HCT116 (cell line): ENCODE results near the gene ARHGAP29. TPM values are rescaled to one million over a fixed set of nuclear protein-coding genes. Genes with fewer than 3 reads are reported as not detected.

Source experiments
- ATAC-seq: fragments of 200-7000 bp; cut with Tn5 transposase; 2 replicates; pipeline ENCODE4 v1.9.1; 2020; ENCODE audit warnings: mild to moderate bottlenecking, moderate library complexity
- BruUV-seq: library from RNA; stranded (reverse); fragments of 400-500 nt; replicated peaks from 2 replicates; lab custom pipeline; 2021; lab: Mats Ljungman, UMichigan
- CTCF ChIA-PET: fragments of 300-600 bp; sonication (Branson Sonifier 250); formaldehyde crosslinking; loops from one replicate; lab custom pipeline; 2021; ENCODE audit warnings: antibody characterized with exemption; lab: Charles Lee
- POLR2A ChIA-PET: fragments of 300-600, 350-600 bp; sonication (Branson Sonifier 250); formaldehyde crosslinking; loops from one replicate; lab custom pipeline; 2021; ENCODE audit warnings: antibody characterized with exemption; lab: Charles Lee
- RAD21 ChIA-PET, 2 experiments: fragments of 300-600 bp; sonication (Branson Sonifier 250); formaldehyde crosslinking; loops; one replicate each; lab custom pipeline; 2023; ENCODE audit warnings: low total read pairs in 2 of 2; ENCODE audit not compliant: uncharacterized antibody in 2 of 2, unreplicated experiment in 2 of 2, low non-redundant PET in 1 of 2; lab: Charles Lee
- DNase-seq: peaks from one replicate; pipeline ENCODE4 v3.0.0-alpha.2; 2010; ENCODE audit warnings: low read depth, low spot score
- H2AFZ ChIP-seq: fragments of 200-600 bp; shearing (Covaris generic), sonication (generic); 2 replicates; pipeline ENCODE4 v1.6.1; 2017; ENCODE audit warnings: low read depth, mixed run types, mixed read lengths, antibody characterized with exemption, low read length; ENCODE audit not compliant: poor library complexity, severe bottlenecking
- H3K27ac ChIP-seq: 2 replicates; pipeline ENCODE4 v1.5.1; 2012; ENCODE audit warnings: low read depth, low read length
- H3K27me3 ChIP-seq: fragments of 200-600 bp; sonication (generic); 2 replicates; pipeline ENCODE4 v1.6.1; 2016; ENCODE audit warnings: mixed run types, low read length, mixed read lengths; ENCODE audit not compliant: insufficient read depth
- H3K36me3 ChIP-seq, 2 experiments: fragments of 200-500 bp in 1 of 2; fragments of 200-600 bp in 1 of 2; sonication (Bioruptor generic) in 1 of 2; sonication (generic) in 1 of 2; 2 replicates each; pipeline versions ENCODE4 v1.5.1 to v1.6.1; 2014 to 2016; ENCODE audit warnings: low read length in 2 of 2, inconsistent platforms in 1 of 2, mixed read lengths in 1 of 2, mixed run types in 1 of 2; ENCODE audit not compliant: insufficient read depth in 2 of 2, control insufficient read depth in 1 of 2
- H3K4me1 ChIP-seq, 2 experiments: fragments of 200-600 bp in 1 of 2; sonication (generic) in 1 of 2; 2 replicates each; pipeline versions ENCODE4 v1.5.1 to v1.6.1; 2012 to 2017; ENCODE audit warnings: low read length in 2 of 2, inconsistent platforms in 1 of 2, mild to moderate bottlenecking in 1 of 2, mixed read lengths in 1 of 2, mixed run types in 1 of 2, moderate library complexity in 1 of 2; ENCODE audit not compliant: insufficient read depth in 2 of 2, control insufficient read depth in 1 of 2
- H3K4me2 ChIP-seq: fragments of 200-600 bp; sonication (generic); 2 replicates; pipeline ENCODE4 v1.6.1; 2017; ENCODE audit warnings: mixed run types, low read length, mixed read lengths
- H3K4me3 ChIP-seq, 2 experiments: fragments of 200-600 bp in 1 of 2; sonication (generic) in 1 of 2; replicated peaks in 1 of 2; 2 replicates each; pipeline ENCODE4 v1.5.1; 2011 to 2016; ENCODE audit warnings: low read length in 2 of 2, control low read depth in 1 of 2, low read depth in 1 of 2, mild to moderate bottlenecking in 1 of 2, mixed read lengths in 1 of 2, mixed run types in 1 of 2
- H3K79me2 ChIP-seq: fragments of 200-600 bp; sonication (generic); 2 replicates; pipeline ENCODE4 v1.6.1; 2017; ENCODE audit warnings: mild to moderate bottlenecking, mixed run types, low read length, moderate library complexity, mixed read lengths; ENCODE audit not compliant: insufficient read depth
- H3K9ac ChIP-seq: fragments of 200-600 bp; sonication (generic); 2 replicates; pipeline ENCODE4 v1.6.1; 2016; ENCODE audit warnings: low read length, mixed read lengths
- H3K9me2 ChIP-seq: fragments of 200-600 bp; sonication (generic), shearing (Covaris generic); 2 replicates; pipeline ENCODE4 v1.6.1; 2017; ENCODE audit warnings: mixed run types, mild to moderate bottlenecking, moderate library complexity; ENCODE audit not compliant: insufficient read depth
- H3K9me3 ChIP-seq, 2 experiments: fragments of 200-500 bp in 1 of 2; fragments of 200-600 bp in 1 of 2; sonication (Bioruptor generic) in 1 of 2; sonication (generic) in 1 of 2; 2 replicates each; pipeline ENCODE4 v1.6.1; 2014 to 2017; ENCODE audit warnings: low read length in 2 of 2, mixed read lengths in 2 of 2, inconsistent platforms in 1 of 2, low read depth in 1 of 2, mild to moderate bottlenecking in 1 of 2, mixed run types in 1 of 2, moderate library complexity in 1 of 2; ENCODE audit not compliant: control insufficient read depth in 1 of 2, insufficient read depth in 1 of 2
- H4K20me1 ChIP-seq: fragments of 200-600 bp; sonication (generic), shearing (Covaris generic); 2 replicates; pipeline ENCODE4 v1.6.1; 2017; ENCODE audit warnings: mixed run types, mild to moderate bottlenecking, moderate library complexity; ENCODE audit not compliant: insufficient read depth
- CBX3 ChIP-seq: IDR thresholded peaks from 2 replicates; pipeline ENCODE4 v1.6.1; 2012; ENCODE audit warnings: low read depth
- CEBPB ChIP-seq: IDR thresholded peaks from 2 replicates; pipeline ENCODE4 v1.6.1; 2012; ENCODE audit warnings: low read depth
- EZH2 ChIP-seq: fragments of 200-600 bp; sonication (generic); IDR thresholded peaks from 2 replicates; pipeline ENCODE4 v1.6.1; 2017; ENCODE audit warnings: antibody characterized with exemption, mixed run types
- POLR2AphosphoS5 ChIP-seq: IDR thresholded peaks from 2 replicates; pipeline ENCODE4 v1.6.1; 2011; ENCODE audit warnings: mild to moderate bottlenecking, low read depth, low read length, moderate library complexity
- RAD21 ChIP-seq: IDR thresholded peaks from 2 replicates; pipeline ENCODE4 v1.6.1; 2012; ENCODE audit warnings: low read depth, mild to moderate bottlenecking
- SIN3A ChIP-seq: IDR thresholded peaks from 2 replicates; pipeline ENCODE4 v1.6.1; 2012; ENCODE audit warnings: low read depth
- intact Hi-C: fragments of 100-400 bp; cut with micrococcal nuclease; formaldehyde crosslinking; loops from 2 replicates; pipeline ENCODE4 v1.10.0; 2022
- total RNA-seq: library from RNA; stranded (reverse); gene quantifications from one replicate; pipeline ENCODE4 v1.2.1, GENCODE V29; 2021; ENCODE audit not compliant: unreplicated experiment

The ARHGAP29 gene
- total RNA-seq, 1 experiment from 2014 or later: 128 TPM

- CTCF ChIA-PET: interaction anchor here (0.8 to 1.2 kb wide), 3 partner anchors 143 to 161 kb away, joined by 3 read pairs; no protein-coding TSS in a partner anchor
Measured at GRCh38 chr1:94186946-94187345, 50.4 kb downstream of the ARHGAP29 start.

GRCh38 chr1:94183197-94183815 is 54.1 kb downstream of the ARHGAP29 start:
- TF ChIP-seq RAD21 (no peak), EZH2 (no peak), SIN3A (no peak), CBX3 (no peak)
- TF ChIP-seq, all 23 proteins: peak for 0
- BruUV-seq: no TSS peak
- intact Hi-C loops: loop anchor here (10.0 kb wide), 1 partner anchor 119 kb away; no protein-coding TSS in a partner anchor

More at GRCh38 chr1:94186946-94187345, 50.4 kb downstream of the ARHGAP29 start:
- TF ChIP-seq CEBPB (no peak), POLR2AphosphoS5 (0 out of 2 replicates have a peak, but pooled peaks have one; percentile 10)
- no peaks in the 10 kb centered on the region for H3K27me3 ChIP-seq
- peaks cover 34% of the 10 kb centered on the region; the same call in 1 of the 2 replicates for H4K20me1 ChIP-seq
- no peaks in the 10 kb centered on the region for H3K9me3 ChIP-seq
- ATAC-seq: no peak
- no peaks in the 10 kb centered on the region; a peak in 1 of 4 replicates for H3K4me1 ChIP-seq
- peaks cover 87 to 92% of the 10 kb centered on the region in 2 experiments for H3K36me3 ChIP-seq
- intact Hi-C loops: loop anchor here (10.0 kb wide), 1 partner anchor 122 kb away; no protein-coding TSS in a partner anchor
- POLR2A ChIA-PET: interaction anchor here (1.2 to 1.5 kb wide), 3 partner anchors 10 to 50 kb away, joined by 3 to 5 read pairs (median 4); partner anchors contain the start of gene ARHGAP29
- DNase-seq: no peak
- peaks cover 100% of the 10 kb centered on the region for H3K79me2 ChIP-seq
- no TSS peak for BruUV-seq
- RAD21 ChIA-PET: no interaction called here
- no peak overlapping the region for H3K27ac ChIP-seq
- no peak overlapping the region for H3K4me3 ChIP-seq
- H3K9ac ChIP-seq: no peak overlapping the region
- H2AFZ ChIP-seq: no peak overlapping the region
- no peak overlapping the region for H3K4me2 ChIP-seq
- no peaks in the 10 kb centered on the region for H3K9me2 ChIP-seq

More at GRCh38 chr1:94183197-94183815, 54.1 kb downstream of the ARHGAP29 start:
- H3K36me3 ChIP-seq: peaks cover 86 to 95% of the 10 kb centered on the region in 2 experiments
- DNase-seq: no peak
- no peaks in the 10 kb centered on the region for H3K9me3 ChIP-seq
- no peak for ATAC-seq
- ChIA-PET POLR2A (no interaction called here), RAD21 (no interaction called here), CTCF (interaction anchor here (1.4 kb wide), 1 partner anchor 152 kb away, joined by 3 read pairs; no protein-coding TSS in a partner anchor)
- H3K9me2 ChIP-seq: no peaks in the 10 kb centered on the region
- H3K27me3 ChIP-seq: no peaks in the 10 kb centered on the region
- peaks cover 97% of the 10 kb centered on the region for H3K79me2 ChIP-seq
- no peak overlapping the region for H3K9ac ChIP-seq
- H3K27ac ChIP-seq: no peak overlapping the region
- no peak overlapping the region for H2AFZ ChIP-seq
- H3K4me1 ChIP-seq: peaks cover 0 to 4% of the 10 kb centered on the region in 2 experiments; a peak in 2 of 4 replicates
- no peak overlapping the region for H3K4me3 ChIP-seq
- no peak overlapping the region for H3K4me2 ChIP-seq
- H4K20me1 ChIP-seq: peaks cover 21% of the 10 kb centered on the region; the same call in 1 of the 2 replicates
